GM21423 (cell line): ENCODE data around the gene FKBP11.

Experiments used
- ATAC-seq: cut with Tn5 transposase; IDR thresholded peaks from one replicate; pipeline ENCODE4 v1.9.1; 2021; ENCODE audit warnings: mild to moderate bottlenecking, moderate library complexity; ENCODE audit not compliant: unreplicated experiment

Gene FKBP11

GRCh38 chr12:48925304-48926011 lies at the start of gene FKBP11:
Gene FKBP11, minus strand, starts transcription at chr12:48925492. Its CDS starts 64 bp downstream, at chr12:48925428.
- peak; percentile 71 for ATAC-seq

GRCh38 chr12:48973941-48974673 lies 48.8 kb upstream of the FKBP11 start:
- no peak for ATAC-seq

DNA sequence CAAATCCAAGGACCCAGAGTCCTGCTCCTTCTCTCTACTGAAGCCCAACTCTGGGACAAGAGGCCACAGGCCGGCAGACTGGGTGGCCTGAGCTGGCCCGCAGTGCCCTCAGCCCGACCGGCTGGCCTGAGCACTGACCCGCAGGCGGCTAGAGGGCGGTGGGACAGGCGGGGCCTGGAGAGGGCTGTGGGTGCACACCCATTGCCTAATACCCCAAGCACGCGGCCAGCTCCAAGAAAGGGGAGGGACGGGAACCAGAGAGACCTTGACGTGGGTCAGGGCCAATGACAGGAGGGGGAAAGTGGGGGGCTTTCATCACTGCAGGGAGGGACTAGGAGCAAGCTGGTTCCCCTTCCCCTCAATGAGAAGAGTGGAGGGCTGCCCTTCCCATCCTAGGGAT lies 48.2 kb upstream of the FKBP11 start:
- no peak for ATAC-seq

GRCh38 chr12:48972952-48973483 lies 47.7 kb upstream of the FKBP11 start:
- ATAC-seq = no peak

- ATAC-seq = no peak
Observed at GRCh38 chr12:48972213-48972951, 47.1 kb upstream of the FKBP11 start.

DNA sequence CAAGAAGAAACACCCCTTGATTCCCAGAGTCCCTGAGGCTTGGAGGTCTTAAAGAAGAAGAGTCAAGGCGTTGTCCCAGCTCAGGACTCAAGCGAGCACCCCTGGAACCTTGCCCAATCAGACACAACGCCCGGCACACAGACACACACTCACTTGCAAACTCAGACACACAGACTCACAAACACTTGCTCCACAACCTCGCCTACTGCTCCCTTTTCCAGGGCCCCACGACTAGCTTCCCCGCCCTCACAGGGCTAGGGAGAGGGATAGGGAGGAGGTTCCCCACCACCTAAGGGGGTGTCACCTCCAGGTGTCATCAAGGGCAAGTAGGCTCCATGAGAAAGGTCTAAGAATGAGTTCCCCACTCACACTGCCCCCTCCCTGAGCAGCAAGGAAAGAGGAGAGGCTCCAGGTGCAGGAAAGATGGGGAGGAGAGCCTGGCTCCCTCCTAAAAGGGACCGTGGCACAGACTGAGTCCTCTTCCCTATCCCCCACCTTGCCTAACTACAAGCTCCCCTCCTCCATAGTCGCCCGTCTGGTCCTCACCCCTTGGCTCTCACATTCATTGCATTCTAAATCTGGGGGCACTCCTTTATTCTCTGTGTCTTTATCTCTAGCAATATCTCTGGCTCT lies 45.5 kb upstream of the FKBP11 start:
- ATAC-seq = no peak

DNA sequence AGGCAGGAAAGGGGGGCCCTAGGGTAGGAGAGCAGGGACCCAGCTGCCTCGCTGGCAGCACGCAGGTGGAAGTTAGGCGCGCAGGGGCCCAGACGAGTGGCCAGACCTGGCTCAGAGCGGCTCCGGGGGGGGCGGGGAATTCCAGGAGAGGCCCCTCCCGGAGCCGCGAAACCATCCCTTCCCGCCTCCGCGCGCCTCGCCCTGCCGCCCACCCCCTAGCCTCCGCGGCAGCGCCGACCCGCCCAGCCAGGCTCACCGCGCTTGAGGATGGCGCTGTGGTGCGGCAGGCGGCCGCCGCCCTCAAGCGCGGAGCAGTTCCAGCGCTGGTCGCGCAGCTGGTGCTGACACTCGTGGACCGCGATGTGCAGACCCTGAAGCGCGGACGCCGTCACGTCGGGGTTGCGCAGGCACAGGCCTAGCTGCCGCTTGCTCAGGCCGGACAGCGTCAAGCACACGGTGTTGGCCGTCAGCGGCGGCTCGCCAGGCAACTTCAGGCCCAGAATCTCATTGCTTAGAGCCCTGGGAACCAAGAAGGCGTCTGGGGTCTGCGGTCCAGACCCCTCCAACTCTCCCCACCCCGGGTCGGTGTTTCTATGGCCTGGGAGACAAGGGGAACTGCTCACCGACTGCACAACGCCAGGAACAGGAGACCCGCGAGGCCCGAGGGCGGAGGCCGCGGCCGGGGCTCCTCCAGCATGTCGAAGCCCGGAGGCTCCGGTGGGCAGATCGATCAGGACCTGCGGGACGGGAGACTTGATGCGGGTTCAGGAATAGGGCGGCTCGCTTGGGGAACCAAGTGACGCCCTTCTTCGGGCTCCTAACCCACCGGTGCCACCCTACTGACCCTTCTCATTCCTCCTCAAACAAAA lies 44.8 kb upstream of the FKBP11 start:
- ATAC-seq = no peak

DNA sequence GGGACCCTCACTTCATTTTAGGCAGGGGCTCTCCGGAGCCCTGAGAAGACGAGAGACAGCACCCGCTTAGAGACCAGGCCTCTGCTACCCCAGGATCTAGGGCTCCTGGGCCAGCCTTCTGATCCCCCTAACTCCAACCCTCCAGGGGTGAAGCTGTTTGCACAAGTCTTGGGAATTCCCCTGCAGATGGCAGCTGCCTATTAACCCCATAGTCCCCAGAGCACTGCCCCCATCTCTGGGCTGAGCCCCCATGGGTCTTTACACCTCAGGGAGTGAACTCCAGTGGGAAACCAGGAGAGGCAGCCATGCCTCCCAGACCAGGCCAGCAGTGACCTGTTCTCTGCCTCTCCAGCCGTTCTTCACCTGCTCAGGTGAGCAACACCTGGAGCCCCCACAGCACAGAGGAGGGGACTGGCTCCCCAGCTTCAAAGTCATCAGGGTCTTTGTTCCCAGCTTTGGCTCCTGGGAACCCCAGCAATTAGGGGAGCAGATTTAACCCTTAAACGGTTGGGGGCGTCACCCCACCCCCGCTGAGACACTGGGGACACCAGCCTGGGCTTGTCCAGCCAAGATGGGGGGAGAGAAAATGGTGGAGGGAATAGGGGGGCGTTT lies 44.0 kb upstream of the FKBP11 start:
- no peak for ATAC-seq

- ATAC-seq = no peak
Observed at GRCh38 chr12:48968467-48968866, 43.2 kb upstream of the FKBP11 start.

DNA sequence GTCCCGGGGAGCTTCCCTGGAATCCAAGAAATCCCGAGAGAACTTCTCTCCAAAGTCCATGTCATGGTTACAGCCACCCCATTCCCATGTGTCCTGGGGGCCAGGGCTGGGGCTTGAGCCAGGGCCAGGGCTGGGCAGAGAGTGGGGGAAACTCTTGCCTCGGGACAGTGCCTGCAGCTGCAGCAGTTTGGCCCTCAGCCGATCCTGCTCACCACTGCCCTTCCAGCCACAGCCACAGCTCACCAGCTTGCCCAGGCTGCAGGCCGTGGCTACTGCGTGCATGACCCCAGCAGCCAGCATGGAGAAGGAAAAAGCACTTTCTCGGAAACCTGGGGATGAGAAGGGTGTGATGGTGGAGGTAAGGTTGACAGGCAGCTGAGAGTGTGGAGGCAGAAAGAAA lies 42.7 kb upstream of the FKBP11 start:
- no peak for ATAC-seq

DNA sequence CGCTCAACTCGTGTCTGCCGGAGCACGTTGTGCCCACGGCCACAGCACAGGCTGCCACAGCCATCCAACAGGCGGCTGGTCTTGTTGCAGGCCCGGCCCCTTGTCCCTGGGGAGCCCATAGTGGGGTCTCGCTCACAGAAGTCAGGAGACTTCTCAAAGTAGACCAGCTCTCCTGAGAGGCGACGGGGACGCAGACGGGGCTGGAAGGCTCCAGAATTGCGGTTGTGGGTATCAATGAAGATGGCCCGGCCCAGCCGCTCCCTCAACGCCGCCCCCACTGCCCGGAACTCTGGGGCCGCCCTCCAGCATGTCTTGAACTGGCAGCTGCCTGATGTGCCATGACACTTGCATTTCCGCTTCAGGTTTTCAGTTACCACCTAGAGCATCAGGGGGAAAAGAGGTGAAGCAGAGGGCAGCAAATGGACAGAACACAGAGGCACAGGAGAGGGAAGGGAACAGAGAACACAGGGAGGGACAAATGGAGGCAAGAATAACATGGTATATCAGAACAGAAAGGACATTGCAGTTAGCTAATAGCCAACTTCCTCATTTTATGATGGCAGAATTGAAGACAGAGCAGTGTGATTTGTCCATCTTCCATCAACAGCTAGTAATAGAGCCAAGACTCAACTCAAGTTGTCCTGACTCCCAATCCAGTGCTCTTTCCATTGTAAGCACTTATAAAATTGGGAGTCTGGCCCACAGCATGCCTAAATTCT lies 41.0 kb upstream of the FKBP11 start:
- ATAC-seq = no peak

DNA sequence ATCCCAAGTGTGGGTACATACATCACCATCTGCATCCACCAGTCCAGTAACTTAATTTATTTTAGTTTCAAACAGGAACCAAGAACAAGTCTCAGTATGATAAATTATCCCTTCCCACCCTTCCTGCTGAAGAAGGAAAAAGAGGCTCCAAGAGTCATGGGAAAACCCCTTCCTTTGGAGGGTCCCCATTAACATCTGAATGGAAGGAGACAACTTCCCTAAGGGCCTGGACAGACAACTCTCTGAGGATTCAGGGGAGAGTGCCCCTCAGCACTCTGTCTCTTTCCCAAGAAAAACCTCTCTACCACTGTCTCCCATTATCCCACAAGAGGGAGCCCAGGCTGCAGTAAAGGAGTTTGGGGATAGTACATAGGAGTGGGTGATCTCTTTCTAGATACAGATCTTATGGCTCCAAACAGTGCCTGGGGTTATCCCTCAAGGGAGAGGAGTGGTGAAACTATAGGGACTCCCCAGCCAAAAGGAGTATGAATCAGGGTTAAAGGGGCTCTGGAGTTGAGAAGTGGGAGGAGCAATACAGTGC lies 40.1 kb upstream of the FKBP11 start:
- no peak for ATAC-seq

DNA sequence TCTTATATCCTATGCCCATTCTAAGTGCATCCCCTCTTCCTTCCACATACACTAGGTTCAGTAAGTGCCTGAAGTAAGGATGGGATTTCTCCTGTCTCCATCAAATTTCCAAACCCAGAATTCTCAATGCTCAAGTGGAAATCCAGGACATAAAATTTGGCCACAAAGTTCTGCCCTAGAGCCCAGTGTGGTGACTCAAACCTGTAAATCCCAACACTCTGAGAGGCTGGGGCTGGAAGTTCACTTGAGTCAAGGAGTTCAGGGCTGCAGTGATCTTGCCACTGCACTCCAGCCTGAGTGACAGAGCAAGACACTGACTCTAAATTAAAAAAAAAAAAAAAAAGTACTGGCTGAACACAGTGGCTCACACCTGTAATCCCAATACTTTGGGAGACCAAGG lies 36.5 kb upstream of the FKBP11 start:
- ATAC-seq = no peak

DNA sequence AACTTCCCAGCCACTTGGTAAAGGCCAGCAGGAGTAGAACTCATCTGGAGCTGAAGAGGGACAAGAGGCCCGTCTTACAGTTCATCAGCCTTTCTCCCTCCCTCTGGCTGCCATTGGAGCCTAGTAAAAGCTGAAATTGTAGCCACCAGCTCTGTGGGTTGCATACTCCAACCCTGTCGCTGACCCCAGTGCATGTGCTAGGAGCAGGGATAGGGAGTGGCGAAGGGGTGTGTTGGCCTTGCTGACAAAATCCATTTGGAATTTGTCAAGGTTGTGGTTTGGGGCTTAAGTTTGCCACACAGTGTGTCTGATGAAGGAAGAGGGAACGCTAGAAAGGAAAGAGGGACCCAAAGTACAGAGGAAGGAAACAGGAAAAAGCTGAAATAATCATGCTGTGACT lies 36.0 kb upstream of the FKBP11 start:
- no peak for ATAC-seq

DNA sequence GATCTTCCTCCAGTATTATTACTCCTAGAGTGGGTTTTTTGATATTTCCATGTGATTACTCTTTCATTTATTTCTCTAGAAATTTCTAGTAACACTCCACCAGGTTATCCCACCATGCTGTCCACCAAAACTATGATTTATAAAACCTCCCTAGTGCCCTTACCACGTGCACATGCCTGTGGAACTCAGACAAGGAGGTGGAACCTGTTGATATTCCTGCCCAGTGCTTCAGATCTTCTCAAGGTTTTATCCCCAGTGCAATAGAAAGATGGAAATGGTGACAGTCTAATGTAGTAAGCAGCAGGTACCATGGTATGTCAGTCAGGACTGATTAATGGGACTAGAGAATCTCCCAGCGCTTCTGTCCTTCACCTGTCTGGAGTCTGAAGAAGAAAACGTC lies 35.5 kb upstream of the FKBP11 start:
- no peak for ATAC-seq

- ATAC-seq = no peak
Observed at GRCh38 chr12:48958049-48958388, 32.7 kb upstream of the FKBP11 start.

DNA sequence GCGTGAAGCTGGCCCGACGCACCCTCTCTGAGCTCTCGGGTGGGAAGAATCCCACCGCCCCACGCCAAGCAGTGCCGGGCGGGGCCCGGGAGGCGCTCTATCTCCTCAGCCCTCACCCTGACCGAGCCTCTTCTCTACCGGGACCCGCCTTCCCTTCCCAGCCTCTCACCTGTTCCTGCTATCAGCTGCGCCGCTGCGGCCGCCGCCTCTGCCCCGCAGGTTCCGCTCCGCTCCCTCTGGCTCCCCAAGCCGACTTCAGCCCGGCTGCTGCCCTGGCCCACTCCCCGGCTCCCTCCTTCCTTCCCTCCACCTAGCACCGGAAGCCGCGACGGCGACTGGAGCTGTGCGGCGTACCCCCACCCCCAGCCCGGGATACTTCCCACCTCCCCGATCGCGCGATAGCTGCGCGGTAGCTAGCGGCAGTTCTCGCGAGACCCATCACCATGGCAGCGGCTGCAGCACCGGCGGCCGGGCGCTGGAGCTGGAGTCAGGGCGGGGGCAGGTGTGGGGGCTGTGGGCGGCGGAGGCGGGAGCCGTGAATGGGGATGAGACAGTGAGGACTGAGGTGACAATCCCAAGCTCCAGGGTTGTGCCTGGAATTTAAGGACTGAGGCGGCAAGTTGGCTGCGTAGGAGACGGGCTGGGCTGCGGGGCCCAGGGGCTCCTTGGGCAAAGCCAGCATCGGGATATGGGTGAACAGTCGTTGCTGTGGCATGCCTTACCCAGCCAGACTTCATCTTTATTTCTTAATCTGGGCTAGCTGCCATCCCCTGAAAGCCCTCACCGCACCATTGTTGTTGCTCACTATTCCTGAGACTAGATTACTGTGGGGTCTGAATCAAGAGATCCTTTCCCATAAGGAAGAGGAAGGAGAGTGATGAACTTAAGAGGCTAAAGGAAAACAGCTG lies 32.1 kb upstream of the FKBP11 start, which contains the start of gene ARF3:
Gene ARF3, minus strand, starts transcription at position 347 of the 908 bp plus-strand sequence. CDS start 16,392 bp downstream, outside the sequence.
- peak; percentile 83 for ATAC-seq
